ENCODE data around the gene EVA1B.
A peak's percentile ranks its signal among the peaks of the same experiment; 100 is the strongest.

EVA1B gene

GRCh38 chr1:36305915-36306209, 17.6 kb downstream of the EVA1B start:
- Histone ChIP-seq H3K4me1 (ENCODE audit: control insufficient read depth in 1 of 2, insufficient read depth in 2 of 2, low read length in 2 of 2) (peaks cover 13 to 16% of the 10 kb centered on the region in 2 experiments), H3K4me3 (ENCODE audit: low read depth, low read length) (no peak overlapping the region), H2AK5ac (ENCODE audit: low read length) (no peak overlapping the region), H3K27me3 (ENCODE audit: insufficient read depth, low read length) (no peaks in the 10 kb centered on the region), H3K4me2 (ENCODE audit: low read length) (peak overlapping the region; percentile 93), H3K36me3 (ENCODE audit: control insufficient read depth in 1 of 2, insufficient read depth in 2 of 2, low read length in 2 of 2) (peaks cover 29 to 41% of the 10 kb centered on the region in 2 experiments), H2AFZ (ENCODE audit: insufficient read depth, low read length, poor library complexity) (peak overlapping the region; percentile 23), H3K4ac (ENCODE audit: low read depth, low read length) (no peak overlapping the region), H3K14ac (ENCODE audit: low read length) (no peak overlapping the region), H2BK120ac (ENCODE audit: insufficient read depth, low read length, poor library complexity) (no peak overlapping the region), H3K79me1 (ENCODE audit: low read length) (peaks cover 5% of the 10 kb centered on the region), H4K91ac (ENCODE audit: low read depth, low read length) (no peak overlapping the region), H3K18ac (ENCODE audit: low read length) (peak overlapping the region; percentile 4), H2BK5ac (ENCODE audit: low read depth, low read length, poor library complexity) (no peak overlapping the region), H3K9ac (ENCODE audit: low read length) (no peak overlapping the region), H2BK12ac (ENCODE audit: low read length) (no peak overlapping the region), H4K12ac (ENCODE audit: low read depth, low read length) (peak overlapping the region; percentile 17), H3K27ac (ENCODE audit: low read depth, low read length) (peak overlapping the region; percentile 71), H3K79me2 (ENCODE audit: control insufficient read depth, insufficient read depth, low read length, poor library complexity) (peaks cover 3% of the 10 kb centered on the region), H3K9me3 (ENCODE audit: insufficient read depth, low read depth, low read length) (peaks cover 2% of the 10 kb centered on the region), H4K8ac (ENCODE audit: low read depth, low read length) (no peak overlapping the region), H3K23ac (ENCODE audit: low read length) (no peak overlapping the region)
- no CpG with 5 or more reads among the region's 7 CpGs for WGBS (ENCODE audit: extremely low coverage, insufficient coverage, insufficient read length)
- DNase-seq, result no peak

GRCh38 chr1:36304970-36305914, 18.2 kb downstream of the EVA1B start:
- Histone ChIP-seq H3K4me3 (ENCODE audit: low read depth, low read length) (no peak overlapping the region), H3K4me1 (ENCODE audit: control insufficient read depth in 1 of 2, insufficient read depth in 2 of 2, low read length in 2 of 2) (peaks cover 13 to 16% of the 10 kb centered on the region in 2 experiments), H3K27ac (ENCODE audit: low read depth, low read length) (peak overlapping the region; percentile 71), H3K23ac (ENCODE audit: low read length) (no peak overlapping the region), H3K27me3 (ENCODE audit: insufficient read depth, low read length) (no peaks in the 10 kb centered on the region), H2AFZ (ENCODE audit: insufficient read depth, low read length, poor library complexity) (no peak overlapping the region), H2BK120ac (ENCODE audit: insufficient read depth, low read length, poor library complexity) (peak overlapping the region; percentile 21), H4K91ac (ENCODE audit: low read depth, low read length) (no peak overlapping the region), H3K18ac (ENCODE audit: low read length) (no peak overlapping the region), H3K9me3 (ENCODE audit: insufficient read depth, low read depth, low read length) (peaks cover 2% of the 10 kb centered on the region), H3K79me2 (ENCODE audit: control insufficient read depth, insufficient read depth, low read length, poor library complexity) (peaks cover 3% of the 10 kb centered on the region), H4K12ac (ENCODE audit: low read depth, low read length) (peak overlapping the region; percentile 12), H2BK12ac (ENCODE audit: low read length) (no peak overlapping the region), H2AK5ac (ENCODE audit: low read length) (no peak overlapping the region), H2BK5ac (ENCODE audit: low read depth, low read length, poor library complexity) (no peak overlapping the region), H3K9ac (ENCODE audit: low read length) (no peak overlapping the region), H3K36me3 (ENCODE audit: control insufficient read depth in 1 of 2, insufficient read depth in 2 of 2, low read length in 2 of 2) (peaks cover 31 to 46% of the 10 kb centered on the region in 2 experiments), H3K79me1 (ENCODE audit: low read length) (peaks cover 5% of the 10 kb centered on the region), H3K4ac (ENCODE audit: low read depth, low read length) (no peak overlapping the region), H3K14ac (ENCODE audit: low read length) (no peak overlapping the region), H4K8ac (ENCODE audit: low read depth, low read length) (no peak overlapping the region), H3K4me2 (ENCODE audit: low read length) (peak overlapping the region; percentile 93)
- DNase-seq, result no peak
- no CpG with 5 or more reads among the region's 10 CpGs for WGBS (ENCODE audit: extremely low coverage, insufficient coverage, insufficient read length)

- H3K9ac ChIP-seq (ENCODE audit: low read length), result no peak overlapping the region
- H2AFZ ChIP-seq (ENCODE audit: insufficient read depth, low read length, poor library complexity), result no peak overlapping the region
- no peak overlapping the region for H4K12ac ChIP-seq (ENCODE audit: low read depth, low read length)
- H2BK5ac ChIP-seq (ENCODE audit: low read depth, low read length, poor library complexity), result no peak overlapping the region
- no peak overlapping the region for H3K18ac ChIP-seq (ENCODE audit: low read length)
- H2AK5ac ChIP-seq (ENCODE audit: low read length), result no peak overlapping the region
- H3K4me1 ChIP-seq (ENCODE audit: control insufficient read depth in 1 of 2, insufficient read depth in 2 of 2, low read length in 2 of 2), result peaks cover 13 to 16% of the 10 kb centered on the region in 2 experiments
- no peak overlapping the region for H2BK120ac ChIP-seq (ENCODE audit: insufficient read depth, low read length, poor library complexity)
- WGBS (ENCODE audit: extremely low coverage, insufficient coverage, insufficient read length), result no CpG with 5 or more reads among the region's 7 CpGs
- H3K36me3 ChIP-seq (ENCODE audit: control insufficient read depth in 1 of 2, insufficient read depth in 2 of 2, low read length in 2 of 2), result peaks cover 31 to 47% of the 10 kb centered on the region in 2 experiments
- H3K4ac ChIP-seq (ENCODE audit: low read depth, low read length), result no peak overlapping the region
- H4K8ac ChIP-seq (ENCODE audit: low read depth, low read length), result no peak overlapping the region
- no peak overlapping the region for H3K27ac ChIP-seq (ENCODE audit: low read depth, low read length)
- peak in 1 of 2 donors; percentile 30 for DNase-seq
- no peak overlapping the region for H3K4me3 ChIP-seq (ENCODE audit: low read depth, low read length)
- H4K91ac ChIP-seq (ENCODE audit: low read depth, low read length), result no peak overlapping the region
- H3K9me3 ChIP-seq (ENCODE audit: insufficient read depth, low read depth, low read length), result peaks cover 2% of the 10 kb centered on the region
- H3K14ac ChIP-seq (ENCODE audit: low read length), result no peak overlapping the region
- no peak overlapping the region for H3K23ac ChIP-seq (ENCODE audit: low read length)
- no peaks in the 10 kb centered on the region for H3K27me3 ChIP-seq (ENCODE audit: insufficient read depth, low read length)
- peaks cover 5% of the 10 kb centered on the region for H3K79me1 ChIP-seq (ENCODE audit: low read length)
- H3K4me2 ChIP-seq (ENCODE audit: low read length), result no peak overlapping the region
- no peak overlapping the region for H2BK12ac ChIP-seq (ENCODE audit: low read length)
- peaks cover 3% of the 10 kb centered on the region for H3K79me2 ChIP-seq (ENCODE audit: control insufficient read depth, insufficient read depth, low read length, poor library complexity)
These were observed 18.9 kb downstream of the EVA1B start for GRCh38 chr1:36304521-36304920.

- H4K12ac ChIP-seq (ENCODE audit: low read depth, low read length), result no peak overlapping the region
- no peak overlapping the region for H3K4me3 ChIP-seq (ENCODE audit: low read depth, low read length)
- WGBS (ENCODE audit: extremely low coverage, insufficient coverage, insufficient read length), result no CpG with 5 or more reads among the region's 23 CpGs
- H3K9ac ChIP-seq (ENCODE audit: low read length), result no peak overlapping the region
- no peak overlapping the region for H3K18ac ChIP-seq (ENCODE audit: low read length)
- H4K8ac ChIP-seq (ENCODE audit: low read depth, low read length), result no peak overlapping the region
- peaks cover 13 to 16% of the 10 kb centered on the region in 2 experiments for H3K4me1 ChIP-seq (ENCODE audit: control insufficient read depth in 1 of 2, insufficient read depth in 2 of 2, low read length in 2 of 2)
- no peak overlapping the region for H2BK5ac ChIP-seq (ENCODE audit: low read depth, low read length, poor library complexity)
- peaks cover 5% of the 10 kb centered on the region for H3K79me1 ChIP-seq (ENCODE audit: low read length)
- no peak overlapping the region for H4K91ac ChIP-seq (ENCODE audit: low read depth, low read length)
- no peak overlapping the region for H3K23ac ChIP-seq (ENCODE audit: low read length)
- no peak for DNase-seq
- peaks cover 3% of the 10 kb centered on the region for H3K79me2 ChIP-seq (ENCODE audit: control insufficient read depth, insufficient read depth, low read length, poor library complexity)
- no peak overlapping the region for H2AFZ ChIP-seq (ENCODE audit: insufficient read depth, low read length, poor library complexity)
- peaks cover 29 to 45% of the 10 kb centered on the region in 2 experiments for H3K36me3 ChIP-seq (ENCODE audit: control insufficient read depth in 1 of 2, insufficient read depth in 2 of 2, low read length in 2 of 2)
- peaks cover 2% of the 10 kb centered on the region for H3K9me3 ChIP-seq (ENCODE audit: insufficient read depth, low read depth, low read length)
- no peak overlapping the region for H3K4me2 ChIP-seq (ENCODE audit: low read length)
- H2BK12ac ChIP-seq (ENCODE audit: low read length), result no peak overlapping the region
- H2BK120ac ChIP-seq (ENCODE audit: insufficient read depth, low read length, poor library complexity), result no peak overlapping the region
- no peak overlapping the region for H2AK5ac ChIP-seq (ENCODE audit: low read length)
- H3K14ac ChIP-seq (ENCODE audit: low read length), result no peak overlapping the region
- no peak overlapping the region for H3K4ac ChIP-seq (ENCODE audit: low read depth, low read length)
- no peak overlapping the region for H3K27ac ChIP-seq (ENCODE audit: low read depth, low read length)
- no peaks in the 10 kb centered on the region for H3K27me3 ChIP-seq (ENCODE audit: insufficient read depth, low read length)
These were observed 19.6 kb downstream of the EVA1B start for GRCh38 chr1:36303650-36304360.

All from trophoblast cell (in vitro differentiated cells and primary cell).